OCI-LY3 (cell line): Measurements from ENCODE around the gene ANK3.

Experiments
- H2AFZ ChIP-seq: fragments of 200-600, 300-600 bp; shearing (Covaris generic); 2 replicates; pipeline ENCODE4 v1.6.0; 2014; ENCODE audit warnings: antibody characterized with exemption, low read depth, low read length
- H3K27ac ChIP-seq: fragments of 200-600, 300-600 bp; sonication (generic); 2 replicates; pipeline ENCODE4 v1.5.1; 2014; ENCODE audit warnings: mild to moderate bottlenecking, low read length, moderate library complexity, mixed read lengths
- H3K27me3 ChIP-seq: fragments of 200-600, 300-600 bp; sonication (generic); 2 replicates; pipeline ENCODE4 v1.6.1; 2014; ENCODE audit warnings: low read depth, low read length, mixed read lengths
- H3K36me3 ChIP-seq: fragments of 200-600, 300-600 bp; sonication (generic); replicated peaks from 2 replicates; pipeline ENCODE3; 2014; ENCODE audit warnings: low read depth, low read length, mixed read lengths
- H3K4me1 ChIP-seq: fragments of 300-600, 200-600 bp; sonication (generic); 2 replicates; pipeline ENCODE4 v1.6.1; 2014; ENCODE audit warnings: low read length, mixed read lengths
- H3K4me2 ChIP-seq: fragments of 200-600, 300-600 bp; sonication (generic); 2 replicates; pipeline ENCODE4 v1.6.1; 2014; ENCODE audit warnings: low read length, mixed read lengths
- H3K4me3 ChIP-seq: fragments of 300-600, 200-600 bp; sonication (generic); 2 replicates; pipeline ENCODE4 v1.5.1; 2014; ENCODE audit warnings: antibody characterized with exemption, mild to moderate bottlenecking, low read length, moderate library complexity
- H3K79me2 ChIP-seq: fragments of 300-600, 200-600 bp; shearing (Covaris generic); 2 replicates; pipeline ENCODE4 v1.6.1; 2014; ENCODE audit warnings: mild to moderate bottlenecking, low read length, mixed read lengths
- H3K9ac ChIP-seq: fragments of 300-600, 200-600 bp; shearing (Covaris generic); 2 replicates; pipeline ENCODE4 v1.6.0; 2014; ENCODE audit warnings: mild to moderate bottlenecking, low read length, moderate library complexity
- H3K9me3 ChIP-seq: fragments of 200-600, 300-600 bp; shearing (Covaris generic); 2 replicates; pipeline ENCODE4 v1.6.1; 2014; ENCODE audit warnings: low read length, mixed read lengths; ENCODE audit not compliant: insufficient read depth
- H4K20me1 ChIP-seq: fragments of 200-600, 300-600 bp; sonication (generic); 2 replicates; pipeline ENCODE4 v1.6.1; 2016; ENCODE audit warnings: low read length, mixed read lengths; ENCODE audit not compliant: insufficient read depth
- EZH2phosphoT487 ChIP-seq: fragments of 200-600 bp; shearing (Covaris generic); IDR thresholded peaks from 2 replicates; pipeline ENCODE4 v1.6.1; 2018; ENCODE audit warnings: antibody characterized with exemption, mixed run types, low read depth
- TF ChIP-seq, protein P1 (sequence below): fragments of 200-600, 300-600 bp; sonication (generic); IDR thresholded peaks from 2 replicates; pipeline ENCODE4 v1.5.1; 2014; ENCODE audit warnings: antibody characterized with exemption, low read length, low read depth

The ANK3 gene

DNA sequence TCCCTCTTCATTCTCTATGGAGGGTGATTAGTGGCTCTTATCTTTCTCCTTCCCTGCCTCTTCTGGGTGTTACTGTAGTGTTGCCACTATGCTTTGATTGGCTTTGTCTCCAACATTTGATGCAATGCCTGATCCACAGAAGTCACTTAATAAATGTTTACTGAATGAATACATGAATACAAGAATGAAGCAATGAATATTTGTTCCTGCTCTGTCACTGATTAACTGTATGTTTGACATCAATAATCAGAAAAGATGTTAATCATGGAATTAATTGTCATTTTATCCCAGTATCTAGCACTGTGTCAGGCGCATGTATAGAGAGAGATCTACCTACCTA is 4.3 kb downstream of the ANK3 start:
- Histone ChIP-seq H3K9me3 (no peaks in the 10 kb centered on the region), H2AFZ (no peak overlapping the region), H3K27ac (no peak overlapping the region), H4K20me1 (no peaks in the 10 kb centered on the region), H3K4me3 (no peak overlapping the region), H3K4me1 (0 out of 2 replicates have a peak, but pooled peaks cover 5% of the 10 kb centered on the region), H3K4me2 (no peak overlapping the region), H3K27me3 (no peaks in the 10 kb centered on the region), H3K36me3 (no peaks in the 10 kb centered on the region), H3K79me2 (no peaks in the 10 kb centered on the region), H3K9ac (no peak overlapping the region)
- TF ChIP-seq, protein P1, sequence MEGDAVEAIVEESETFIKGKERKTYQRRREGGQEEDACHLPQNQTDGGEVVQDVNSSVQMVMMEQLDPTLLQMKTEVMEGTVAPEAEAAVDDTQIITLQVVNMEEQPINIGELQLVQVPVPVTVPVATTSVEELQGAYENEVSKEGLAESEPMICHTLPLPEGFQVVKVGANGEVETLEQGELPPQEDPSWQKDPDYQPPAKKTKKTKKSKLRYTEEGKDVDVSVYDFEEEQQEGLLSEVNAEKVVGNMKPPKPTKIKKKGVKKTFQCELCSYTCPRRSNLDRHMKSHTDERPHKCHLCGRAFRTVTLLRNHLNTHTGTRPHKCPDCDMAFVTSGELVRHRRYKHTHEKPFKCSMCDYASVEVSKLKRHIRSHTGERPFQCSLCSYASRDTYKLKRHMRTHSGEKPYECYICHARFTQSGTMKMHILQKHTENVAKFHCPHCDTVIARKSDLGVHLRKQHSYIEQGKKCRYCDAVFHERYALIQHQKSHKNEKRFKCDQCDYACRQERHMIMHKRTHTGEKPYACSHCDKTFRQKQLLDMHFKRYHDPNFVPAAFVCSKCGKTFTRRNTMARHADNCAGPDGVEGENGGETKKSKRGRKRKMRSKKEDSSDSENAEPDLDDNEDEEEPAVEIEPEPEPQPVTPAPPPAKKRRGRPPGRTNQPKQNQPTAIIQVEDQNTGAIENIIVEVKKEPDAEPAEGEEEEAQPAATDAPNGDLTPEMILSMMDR: no peak
- no peak for TF ChIP-seq EZH2phosphoT487

DNA sequence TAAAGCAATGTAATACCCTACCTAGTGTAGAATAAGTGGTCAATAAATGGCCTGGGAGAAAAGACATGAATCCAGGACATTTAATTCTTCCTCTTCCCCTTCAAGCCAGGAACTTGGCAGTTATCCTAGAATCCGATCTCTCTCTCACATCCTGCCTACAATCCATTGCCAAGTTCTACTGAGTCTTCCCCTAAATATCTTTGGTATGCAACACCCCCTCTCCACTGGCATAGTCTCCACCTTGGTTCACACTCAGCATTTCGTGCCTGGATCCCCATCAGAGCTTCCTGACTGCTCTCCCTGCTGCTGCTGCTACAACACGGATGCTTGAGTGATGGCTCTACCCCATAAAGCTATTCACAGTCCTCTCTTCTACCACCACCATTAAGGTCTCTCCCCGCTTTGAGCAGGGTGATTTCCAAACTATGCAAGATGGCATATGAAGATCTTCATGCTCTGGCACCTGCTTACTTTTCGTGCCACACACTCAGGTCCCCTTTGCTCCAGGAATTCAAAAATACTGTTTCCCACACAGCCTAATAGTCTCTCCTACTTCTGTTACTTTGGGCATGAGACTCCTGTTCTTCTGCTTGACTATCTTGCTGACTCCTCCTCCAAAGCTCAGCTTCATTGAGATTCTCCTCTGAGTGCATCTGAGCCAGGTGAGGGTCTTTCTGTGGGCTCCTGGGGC is 4.8 kb downstream of the ANK3 start:
- Histone ChIP-seq H3K27me3 (no peaks in the 10 kb centered on the region), H3K4me2 (no peak overlapping the region), H3K79me2 (no peaks in the 10 kb centered on the region), H3K4me1 (0 out of 2 replicates have a peak, but pooled peaks cover 5% of the 10 kb centered on the region), H3K36me3 (no peaks in the 10 kb centered on the region), H4K20me1 (no peaks in the 10 kb centered on the region), H3K27ac (no peak overlapping the region), H3K9ac (no peak overlapping the region), H3K4me3 (no peak overlapping the region), H3K9me3 (no peaks in the 10 kb centered on the region), H2AFZ (no peak overlapping the region)
- TF ChIP-seq, protein P1: no peak
- no peak for TF ChIP-seq EZH2phosphoT487

DNA sequence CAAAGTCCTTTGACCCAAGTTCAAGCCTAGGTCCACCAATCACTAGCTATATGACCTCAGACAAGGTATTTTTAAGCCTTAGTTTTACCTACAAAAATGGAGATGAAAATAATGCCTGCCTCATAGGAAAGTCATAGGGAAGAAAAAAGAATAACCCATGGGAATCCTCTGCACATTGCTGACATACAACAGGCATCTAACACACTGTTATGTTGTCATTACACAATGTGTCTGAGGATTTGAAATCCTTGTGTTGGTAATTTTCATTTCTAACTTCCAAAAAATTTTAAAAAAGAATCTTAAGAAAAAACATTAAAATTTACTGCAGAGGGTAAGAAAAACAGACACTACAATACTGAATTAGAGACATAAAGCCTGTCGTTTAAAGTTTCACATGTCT is 5.7 kb downstream of the ANK3 start:
- Histone ChIP-seq H2AFZ (no peak overlapping the region), H3K4me1 (0 out of 2 replicates have a peak, but pooled peaks cover 5% of the 10 kb centered on the region), H3K27ac (no peak overlapping the region), H3K36me3 (no peaks in the 10 kb centered on the region), H3K79me2 (no peaks in the 10 kb centered on the region), H3K4me3 (no peak overlapping the region), H4K20me1 (no peaks in the 10 kb centered on the region), H3K9me3 (no peaks in the 10 kb centered on the region), H3K9ac (no peak overlapping the region), H3K27me3 (no peaks in the 10 kb centered on the region), H3K4me2 (no peak overlapping the region)
- TF ChIP-seq, protein P1: no peak
- no peak for TF ChIP-seq EZH2phosphoT487

DNA sequence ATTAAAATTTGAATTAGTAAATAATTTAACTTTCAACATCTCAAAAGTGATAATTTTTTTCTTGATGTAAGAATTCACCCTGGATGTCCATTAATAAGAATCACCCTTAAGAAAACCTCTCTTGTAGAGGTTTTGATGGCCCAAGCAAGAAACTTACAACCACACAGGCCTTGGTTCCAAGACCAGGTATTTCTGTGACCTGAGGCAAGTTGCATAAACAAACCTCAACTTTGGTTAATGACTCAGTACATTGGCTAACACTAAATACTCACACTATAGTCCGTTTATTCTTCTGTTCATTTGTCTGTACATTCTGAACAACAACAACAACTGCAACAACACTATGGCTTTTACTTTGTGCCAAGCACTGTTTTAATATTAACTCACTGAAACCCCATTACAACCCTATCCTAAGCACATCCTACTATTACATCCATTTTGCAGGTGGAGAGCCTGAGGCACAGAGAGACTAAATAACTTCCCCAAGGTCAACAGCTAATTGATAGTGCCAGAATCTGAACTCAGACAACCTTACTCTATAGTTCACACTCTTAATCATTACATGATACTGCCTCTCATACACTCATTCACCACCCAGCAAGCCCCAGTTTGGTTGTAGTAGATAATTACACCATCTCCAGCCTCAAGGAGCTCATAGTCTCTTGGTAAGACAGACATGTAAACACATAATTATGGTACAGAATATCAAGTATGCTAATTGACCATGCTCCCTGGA is 6.6 kb downstream of the ANK3 start:
- H3K4me1 ChIP-seq: peaks cover under 1% of the 10 kb centered on the region; the same call in 1 of the 2 replicates
- no peak overlapping the region for H3K4me2 ChIP-seq
- H4K20me1 ChIP-seq: no peaks in the 10 kb centered on the region
- no peaks in the 10 kb centered on the region for H3K36me3 ChIP-seq
- H2AFZ ChIP-seq: no peak overlapping the region
- no peak overlapping the region for H3K27ac ChIP-seq
- no peak for TF ChIP-seq EZH2phosphoT487
- TF ChIP-seq, protein P1: no peak
- no peak overlapping the region for H3K4me3 ChIP-seq
- no peaks in the 10 kb centered on the region for H3K79me2 ChIP-seq
- H3K27me3 ChIP-seq: no peaks in the 10 kb centered on the region
- H3K9me3 ChIP-seq: no peaks in the 10 kb centered on the region
- H3K9ac ChIP-seq: no peak overlapping the region
